ENCODE measurements around the gene ZSCAN9. TPM values are rescaled to one million over a fixed set of nuclear protein-coding genes. Genes with fewer than 3 reads are reported as not detected.

The ZSCAN9 gene
- total and polyA plus RNA-seq, 2 donors (not counting 3 experiments of a cell fraction or from before 2014, with no cell fraction given), result 11.7 to 18.0 TPM

- no peak for TF ChIP-seq POLR2A (IDR thresholded peaks at IDR 0.05; ENCODE audit: low read depth, low read length)
- no peak for TF ChIP-seq FOS (IDR thresholded peaks at IDR 0.05; ENCODE audit: borderline replicate concordance, insufficient read depth, low read length)
- TF ChIP-seq MAX (IDR thresholded peaks at IDR 0.05; ENCODE audit: insufficient read depth, insufficient read length), result no peak
- no peak for TF ChIP-seq EZH2 (IDR thresholded peaks at IDR 0.05; ENCODE audit: borderline replicate concordance, low read depth, low read length, severe bottlenecking)
- TF ChIP-seq JUN (IDR thresholded peaks at IDR 0.05; ENCODE audit: borderline replicate concordance, insufficient read depth, insufficient read length, low read depth), result no peak
- Histone ChIP-seq H3K9me1 (replicated peaks; ENCODE audit: control insufficient read depth, extremely low read depth, insufficient read depth, low read length) (no peaks in the 10 kb centered on the region), H3K9ac (replicated peaks; ENCODE audit: extremely low read depth, insufficient read depth, low read length) (peak overlapping the region; percentile 90), H3K27me3 (ENCODE audit: control insufficient read depth in 2 of 2, insufficient read depth in 2 of 2, low read length in 2 of 2) (no peaks in the 10 kb centered on the region), H3K79me2 (ENCODE audit: control insufficient read depth, insufficient read depth, low read length) (peaks cover 17% of the 10 kb centered on the region), H3K4me1 (ENCODE audit: control insufficient read depth, extremely low read depth, insufficient read depth, low read length) (peaks cover 10% of the 10 kb centered on the region), H3K27ac (ENCODE audit: insufficient read depth, low read depth, low read length) (peak overlapping the region; percentile 77), H3K4me3 (replicated peaks in 1 of 3; ENCODE audit: insufficient read depth in 1 of 3, low read depth in 1 of 3, low read length in 3 of 3) (peak overlapping the region; percentile 48 to 99 (median 86)), H3K4me2 (ENCODE audit: insufficient read depth, low read length) (peak overlapping the region; percentile 98), H3K36me3 (ENCODE audit: control insufficient read depth in 2 of 2, extremely low read depth in 1 of 2, insufficient read depth in 2 of 2, low read length in 2 of 2) (peaks cover 7 to 10% of the 10 kb centered on the region in 2 experiments), H4K20me1 (replicated peaks; ENCODE audit: control insufficient read depth, extremely low read depth, insufficient read depth, low read length) (no peaks in the 10 kb centered on the region), H2AFZ (ENCODE audit: low read depth, low read length) (peak overlapping the region; percentile 48), H3K9me3 (replicated peaks; ENCODE audit: control insufficient read depth, insufficient read depth, low read length) (no peaks in the 10 kb centered on the region)
- DNase-seq (ENCODE audit: low read depth, low spot score), result no peak
- no peak for FAIRE-seq
- intact Hi-C loops (cut with micrococcal nuclease) (loop anchor here (1.0 to 10.0 kb wide), 9 partner anchors 28 to 750 kb away; partner anchors contain the start of genes PGBD1, ZKSCAN4, ZKSCAN8 and ZNF165), dilution Hi-C loops (cut with MboI; ENCODE audit: extremely low pct_ligation_motif_present, low sequenced_read_pairs) (no loop called here)
- BruUV-seq (replicated peaks), result TSS peak; percentile 88
- ChIA-PET POLR2A (interaction anchor here (1.3 kb wide), 1 partner anchor 83 kb away, joined by 3 read pairs; the partner anchor contains the start of gene ZKSCAN8), CTCF (interaction anchor here (2.3 kb wide), 1 partner anchor 28 kb away, joined by 7 read pairs; the partner anchor contains the start of gene ZKSCAN4)
These were observed 682 bp upstream of the ZSCAN9 start for GRCh38 chr6:28224131-28225055.
